H1 (cell line): ENCODE results near the gene CCL25.

Experiments used
- CTCF ChIP-seq, 3 experiments: IDR thresholded peaks; 1 replicate in 2 of 3; 2 replicates in 1 of 3; pipeline versions ENCODE4 v1.5.1 to v1.6.1; 2011; ENCODE audit warnings: low read length in 3 of 3, mild to moderate bottlenecking in 3 of 3, inconsistent platforms in 2 of 3, low read depth in 1 of 3, moderate library complexity in 1 of 3; ENCODE audit not compliant: insufficient read depth in 1 of 3; ENCODE audit errors: control extremely low read depth in 1 of 3
- SP2 ChIP-seq: IDR thresholded peaks from 2 replicates; pipeline ENCODE4 v1.6.1; 2012; ENCODE audit warnings: mild to moderate bottlenecking, low read length, inconsistent platforms

GRCh38 chr19:8044018-8044417, 8.5 kb upstream of the CCL25 start:
- TF ChIP-seq SP2 (no peak), CTCF (IDR thresholded peaks at IDR 0.05; ENCODE audit: control extremely low read depth in 1 of 3, insufficient read depth in 1 of 3, low read depth in 1 of 3, low read length in 3 of 3) (no peak)
